HepG2 (cell line): ENCODE results near the gene PLEKHG4B. TPM values are rescaled to one million over a fixed set of nuclear protein-coding genes. Genes with fewer than 3 reads are reported as not detected.

Experiments
- ATAC-seq: fragments of 200-7000 bp; cut with Tn5 transposase; 3 replicates; pipeline ENCODE4 v1.9.1; 2020; ENCODE audit warnings: mild to moderate bottlenecking, moderate library complexity
- BruUV-seq: library from RNA; stranded (reverse); fragments of 400-500 nt; replicated peaks from 2 replicates; lab custom pipeline; 2021; lab: Mats Ljungman, UMichigan
- CTCF ChIA-PET: fragments of 300-600 bp; formaldehyde crosslinking; extraction: SDS; loops from one replicate; lab custom pipeline; 2021; ENCODE audit warnings: low total read pairs, inconsistent platforms, low intra/inter-chr PET ratio; lab: Yijun Ruan, JAX
- POLR2A ChIA-PET: fragments of 350-600 bp; sonication (Branson Sonifier 250); formaldehyde crosslinking; loops from one replicate; lab custom pipeline; 2020; ENCODE audit warnings: antibody characterized with exemption, inconsistent platforms; lab: Yijun Ruan, JAX
- DNase-seq: peaks from one replicate; pipeline ENCODE4 v3.0.0-alpha.2; 2015; ENCODE audit warnings: low spot score
- FAIRE-seq: peaks from 3 replicates; lab custom pipeline; 2011; peaks lifted over from hg19 to GRCh38; lab: Jason Lieb, UNC
- H2AFZ ChIP-seq: one replicate; pipeline ENCODE4 v1.6.1; 2011; ENCODE audit warnings: low read length, inconsistent platforms
- H3K27ac ChIP-seq: fragments of 300-600 bp; 3 replicates; pipeline ENCODE4 v1.8.0; 2011; ENCODE audit warnings: mixed run types, mild to moderate bottlenecking, mixed read lengths, low read length, inconsistent platforms; ENCODE audit not compliant: insufficient read depth; ENCODE audit errors: extremely low read length
- H3K27me3 ChIP-seq, 2 experiments: fragments of 200-600 bp in 1 of 2; 2 replicates in 1 of 2; 3 replicates in 1 of 2; pipeline versions ENCODE4 v1.6.0 to v1.8.0; 2011; ENCODE audit warnings: low read length in 2 of 2, mild to moderate bottlenecking in 2 of 2, moderate library complexity in 2 of 2, inconsistent platforms in 1 of 2; ENCODE audit not compliant: insufficient read depth in 2 of 2, control insufficient read depth in 1 of 2
- H3K36me3 ChIP-seq, 2 experiments: fragments of 200-600 bp in 1 of 2; replicated peaks in 1 of 2; 2 replicates in 1 of 2; 3 replicates in 1 of 2; pipeline versions ENCODE4 v1.5.1 to v1.8.0; 2011; ENCODE audit warnings: low read length in 2 of 2, inconsistent platforms in 1 of 2; ENCODE audit not compliant: insufficient read depth in 2 of 2, control insufficient read depth in 1 of 2
- H3K4me1 ChIP-seq: 2 replicates; pipeline ENCODE4 v1.5.1; 2012; ENCODE audit warnings: low read length, inconsistent platforms; ENCODE audit not compliant: insufficient read depth
- H3K4me2 ChIP-seq: 2 replicates; pipeline ENCODE4 v1.6.0; 2011; ENCODE audit warnings: low read depth, low read length, inconsistent platforms
- H3K4me3 ChIP-seq, 3 experiments: fragments of 200-600 bp in 1 of 3; sonication (generic), shearing (Covaris generic) in 1 of 3; replicated peaks in 1 of 3; 2 replicates each; pipeline ENCODE4 v1.5.1; 2011 to 2016; ENCODE audit warnings: low read length in 3 of 3, inconsistent platforms in 2 of 3, low read depth in 2 of 3, mild to moderate bottlenecking in 2 of 3, control low read depth in 1 of 3, mixed read lengths in 1 of 3; ENCODE audit not compliant: insufficient read depth in 1 of 3
- H3K79me2 ChIP-seq: one replicate; pipeline ENCODE4 v1.6.1; 2011; ENCODE audit warnings: low read length, inconsistent platforms; ENCODE audit not compliant: insufficient read depth
- H3K9ac ChIP-seq: 2 replicates; pipeline ENCODE4 v1.6.0; 2011; ENCODE audit warnings: mild to moderate bottlenecking, low read depth, low read length, inconsistent platforms; ENCODE audit not compliant: insufficient read depth
- H3K9me3 ChIP-seq: 2 replicates; pipeline ENCODE4 v1.5.1; 2012; ENCODE audit warnings: mild to moderate bottlenecking, low read length
- H4K20me1 ChIP-seq: 2 replicates; pipeline ENCODE4 v1.6.0; 2011; ENCODE audit warnings: inconsistent platforms, mild to moderate bottlenecking, low read length, moderate library complexity; ENCODE audit not compliant: insufficient read depth
- AHDC1 ChIP-seq: sonication (generic); formaldehyde crosslinking; IDR thresholded peaks from 2 replicates; pipeline ENCODE4 v1.5.1; 2020; ENCODE audit warnings: mild to moderate bottlenecking, missing genetic modification reagents, borderline replicate concordance
- GATA4 ChIP-seq: sonication (generic); IDR thresholded peaks from 2 replicates; pipeline ENCODE4 v1.6.1; 2016; ENCODE audit warnings: antibody characterized with exemption, low read depth, borderline replicate concordance
- HOXD1 ChIP-seq: sonication (generic); formaldehyde crosslinking; IDR thresholded peaks from 2 replicates; pipeline ENCODE4 v1.5.0; 2020; ENCODE audit warnings: missing genetic modification reagents
- MLLT10 ChIP-seq: sonication (generic); formaldehyde crosslinking; IDR thresholded peaks from 2 replicates; pipeline ENCODE4 v1.4.0; 2020; ENCODE audit warnings: missing genetic modification reagents
- NFIB ChIP-seq: sonication (generic); formaldehyde crosslinking; IDR thresholded peaks from 2 replicates; pipeline ENCODE4 v1.9.0; 2021; ENCODE audit warnings: missing genetic modification reagents, mild to moderate bottlenecking, borderline replicate concordance
- NONO ChIP-seq, 2 experiments: fragments of 450-650 bp in 1 of 2; sonication (generic) in 1 of 2; formaldehyde crosslinking in 1 of 2; IDR thresholded peaks in 1 of 2; conservative IDR thresholded peaks in 1 of 2; 2 replicates each; pipeline versions ENCODE4 v1.6.1 to v1.8.0; 2017 to 2022; ENCODE audit warnings: mild to moderate bottlenecking in 1 of 2, missing genetic modification reagents in 1 of 2, moderate library complexity in 1 of 2
- ZIK1 ChIP-seq: sonication (generic); formaldehyde crosslinking; IDR thresholded peaks from 2 replicates; pipeline ENCODE4 v1.5.0; 2020; ENCODE audit warnings: mild to moderate bottlenecking, low read depth, missing genetic modification reagents, borderline replicate concordance
- ZKSCAN1 ChIP-seq: fragments of 150-350 bp; IDR thresholded peaks from 2 replicates; pipeline ENCODE4 v1.6.1; 2014; ENCODE audit warnings: low read length
- ZNF251 ChIP-seq: sonication (generic); formaldehyde crosslinking; IDR thresholded peaks from 2 replicates; pipeline ENCODE4 v1.9.0; 2021; ENCODE audit warnings: mild to moderate bottlenecking, missing genetic modification reagents
- ZNF740 ChIP-seq: sonication (generic); formaldehyde crosslinking; IDR thresholded peaks from 2 replicates; pipeline ENCODE4 v1.4.0; 2020; ENCODE audit warnings: missing genetic modification reagents
- WGBS: methylation state at CpG from one replicate; pipeline ENCODE4 v1.1.6; 2017; ENCODE audit warnings: low lambda C conversion rate; 5-methylcytosine and 5-hydroxymethylcytosine counted together
- in situ Hi-C: cut with HindIII; loops from 2 replicates; pipeline ENCODE4 v1.10.0; 2017; ENCODE audit warnings: low pct_unique_long_range_greater_than_20kb; ENCODE audit not compliant: extremely low pct_ligation_motif_present
- intact Hi-C: fragments of 100-400 bp; cut with micrococcal nuclease; formaldehyde crosslinking; loops from one replicate; pipeline ENCODE4 v1.10.0; 2022; ENCODE audit not compliant: unreplicated experiment
- polyA plus RNA-seq, 8 experiments: library from polyadenylated mRNA; depleted of rRNA in 3 of 8; stranded (reverse) in 7 of 8; unstranded in 1 of 8; fragments of >200 nt; fragmentation: Illumina TruSeq in 4 of 8; extraction: Trizol in 4 of 8; gene quantifications; 2 replicates each; pipeline versions ENCODE4 v1.2.1 to v1.2.3, GENCODE V29; 2011 to 2016; ENCODE audit warnings: low read depth in 4 of 8, missing spikeins in 1 of 8, mixed read lengths in 1 of 8; ENCODE audit not compliant: insufficient read depth in 1 of 8
- total RNA-seq, 5 experiments: library from RNA; depleted of rRNA; stranded (reverse); fragments of >200 nt; fragmentation: Illumina TruSeq; extraction: Trizol; gene quantifications; 2 replicates each; pipeline ENCODE4 v1.2.3, GENCODE V29; 2016; ENCODE audit warnings: low read depth in 1 of 5

The PLEKHG4B gene
- total and polyA plus RNA-seq, 2 of the 13 experiments (the other 11 are each of a cell fraction or from before 2014, with no cell fraction given), result 0.09 TPM; not detected in 1

GRCh38 chr5:189976-190365 is 98.0 kb downstream of the PLEKHG4B start:
- no peak overlapping the region for H3K4me2 ChIP-seq
- no peaks in the 10 kb centered on the region for H4K20me1 ChIP-seq
- no peak overlapping the region for H2AFZ ChIP-seq
- no peak overlapping the region for H3K27ac ChIP-seq
- no peak overlapping the region for H3K9ac ChIP-seq
- in situ Hi-C loops, result no loop called here
- H3K27me3 ChIP-seq, result peaks cover 0 to 15% of the 10 kb centered on the region in 2 experiments; a peak in 1 of 5 replicates
- POLR2A ChIA-PET, result no interaction called here
- no peak overlapping the region; a peak in 1 of 6 replicates for H3K4me3 ChIP-seq
- intact Hi-C loops, result loop anchor here (2.0 kb wide), 1 partner anchor 29 kb away; the partner anchor contains the start of genes CCDC127 and SDHA
- no peaks in the 10 kb centered on the region for H3K9me3 ChIP-seq
- BruUV-seq, result no TSS peak
- peak; percentile 18 for ATAC-seq
- no peaks in the 10 kb centered on the region for H3K36me3 ChIP-seq
- TF ChIP-seq HOXD1 (CRISPR knock-in tag) (no peak), GATA4 (no peak), NONO (IDR thresholded peaks at IDR 0.05) (no peak), NONO (CRISPR knock-in tag; conservative IDR thresholded peaks at IDR 0.05) (no peak), NFIB (CRISPR knock-in tag) (no peak), AHDC1 (CRISPR knock-in tag) (no peak), ZIK1 (CRISPR knock-in tag) (no peak), ZNF251 (no peak), ZNF740 (no peak), MLLT10 (CRISPR knock-in tag) (no peak), ZKSCAN1 (no peak)
- TF ChIP-seq, all 625 proteins: peak for 0
- WGBS, result 16% methylated on average over 3 of the region's 11 CpGs
- DNase-seq (no peak), FAIRE-seq (no peak)
- peaks cover 23% of the 10 kb centered on the region for H3K4me1 ChIP-seq
- H3K79me2 ChIP-seq, result no peaks in the 10 kb centered on the region
- CTCF ChIA-PET, result no interaction called here
